ENCODE results near the gene ZNF664. TPM values are rescaled to one million over a fixed set of nuclear protein-coding genes. Genes with fewer than 3 reads are reported as not detected.

Gene ZNF664
- total and polyA plus RNA-seq, 2 of the 8 experiments (the other 6 are each of a cell fraction or from before 2014, with no cell fraction given), result 22.8 to 51.4 TPM

DNA sequence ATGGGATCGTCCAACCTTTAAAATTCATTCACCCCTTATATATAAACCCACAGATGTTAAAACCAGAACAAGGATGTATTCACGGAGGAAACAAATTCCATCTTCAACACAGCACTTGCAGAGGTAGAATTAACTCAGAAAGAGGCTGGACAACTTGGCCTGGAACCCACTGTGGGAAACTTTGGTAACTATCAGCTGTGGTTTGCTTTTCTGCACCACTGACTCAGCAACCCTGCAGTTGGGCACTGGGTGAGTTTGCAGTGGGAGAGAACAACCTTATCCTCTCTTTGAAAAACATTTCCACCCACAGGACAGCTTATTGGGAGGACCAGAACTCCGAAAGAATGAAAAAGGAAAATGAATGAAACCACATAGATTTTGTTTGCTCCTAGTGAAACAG is 66.3 kb downstream of the ZNF664 start:
- WGBS, 2 experiments (ENCODE audit: extremely low coverage in 1 of 2, insufficient coverage in 1 of 2, insufficient read length in 1 of 2, insufficient replicate concordance in 2 of 2, low coverage in 1 of 2, low lambda C conversion rate in 2 of 2, missing lambda C conversion rate in 1 of 2), result 89% methylated on average over 3 of the region's 3 CpGs; no CpG with 5 or more reads in 1 of the 2 experiments
- no peak overlapping the region for H3K14ac ChIP-seq (ENCODE audit: insufficient read length)
- no peak overlapping the region for H2AFZ ChIP-seq (ENCODE audit: low read length)
- H3K27ac ChIP-seq (ENCODE audit: low read depth, low read length), result no peak overlapping the region
- FAIRE-seq, result no peak
- H3K18ac ChIP-seq (ENCODE audit: extremely low read depth, low read length), result no peak overlapping the region
- H3K9ac ChIP-seq (replicated peaks in 1 of 4; ENCODE audit: extremely low read depth in 1 of 4, low read depth in 3 of 4, low read length in 3 of 4), result no peak overlapping the region
- ChIA-PET CTCF (ENCODE audit: partially characterized antibody) (interaction anchor here (1.0 to 1.7 kb wide), 9 partner anchors 9 to 292 kb away, joined by 3 to 6 read pairs (median 3); no protein-coding TSS in a partner anchor), POLR2A (ENCODE audit: partially characterized antibody) (no interaction called here)
- no peak overlapping the region for H3K4ac ChIP-seq (replicated peaks; ENCODE audit: insufficient read length, low read depth, low read length)
- H3K4me3 ChIP-seq (ENCODE audit: extremely low read depth in 1 of 4, insufficient read depth in 2 of 4, low read depth in 3 of 4, low read length in 4 of 4), result no peak overlapping the region
- H3K4me2 ChIP-seq (ENCODE audit: insufficient read depth in 1 of 2, low read depth in 2 of 2, low read length in 2 of 2), result no peak overlapping the region
- H2BK20ac ChIP-seq (ENCODE audit: low read length), result no peak overlapping the region
- TF ChIP-seq RXRA (IDR thresholded peaks at IDR 0.05; ENCODE audit: insufficient read depth, low read depth, low read length) (no peak), CHD1 (IDR thresholded peaks at IDR 0.05; ENCODE audit: low read depth, low read length) (no peak)
- no peak overlapping the region for H3K56ac ChIP-seq (replicated peaks; ENCODE audit: insufficient read length, low read depth, low read length)
- H4K20me1 ChIP-seq (replicated peaks in 1 of 2; ENCODE audit: control insufficient read depth in 1 of 2, insufficient read depth in 2 of 2, low read length in 2 of 2), result no peaks in the 10 kb centered on the region
- H4K91ac ChIP-seq (replicated peaks; ENCODE audit: insufficient read length, low read length), result peak overlapping the region; percentile 71
- H4K8ac ChIP-seq (ENCODE audit: extremely low read depth, insufficient read depth, low read length), result no peak overlapping the region
- DNase-seq (ENCODE audit: low read depth in 1 of 2, low spot score in 2 of 2), result no peak
- no peak overlapping the region for H2BK5ac ChIP-seq (ENCODE audit: low read depth, low read length)
- H3K79me2 ChIP-seq (ENCODE audit: control insufficient read depth in 1 of 2, insufficient read depth in 2 of 2, low read length in 2 of 2), result no peaks in the 10 kb centered on the region
- H4K5ac ChIP-seq (ENCODE audit: insufficient read length, low read depth, low read length), result no peak overlapping the region
- H2BK12ac ChIP-seq (ENCODE audit: low read depth, low read length), result no peak overlapping the region; the same call in 1 of the 2 replicates
- no peaks in the 10 kb centered on the region for H3K9me3 ChIP-seq (ENCODE audit: insufficient read depth in 2 of 2, low read depth in 1 of 2, low read length in 1 of 2)
- H2AK5ac ChIP-seq (ENCODE audit: low read depth, low read length), result no peak overlapping the region
- H3K27me3 ChIP-seq (replicated peaks in 1 of 4; ENCODE audit: control insufficient read depth in 3 of 4, extremely low read depth in 1 of 4, insufficient read depth in 3 of 4, low read length in 3 of 4), result no peaks in the 10 kb centered on the region
- no peaks in the 10 kb centered on the region for H3K36me3 ChIP-seq (ENCODE audit: control insufficient read depth in 2 of 4, insufficient read depth in 4 of 4, low read length in 3 of 4)
- H3K23ac ChIP-seq (ENCODE audit: insufficient read length), result no peak overlapping the region
- no peak overlapping the region for H2BK15ac ChIP-seq (ENCODE audit: low read length)
- H2BK120ac ChIP-seq (replicated peaks; ENCODE audit: low read depth, low read length), result no peak overlapping the region
- no peaks in the 10 kb centered on the region for H3K23me2 ChIP-seq (ENCODE audit: low read depth, low read length)
- peaks cover 0 to 7% (median 0%) of the 10 kb centered on the region in 4 experiments; a peak in 2 of 7 replicates for H3K4me1 ChIP-seq (replicated peaks in 1 of 4; ENCODE audit: control insufficient read depth in 3 of 4, insufficient read depth in 4 of 4, low read length in 3 of 4)
- no peaks in the 10 kb centered on the region for H3K79me1 ChIP-seq (ENCODE audit: low read depth, low read length)
